ENCODE data around the gene CDH13. TPM values are rescaled to one million over a fixed set of nuclear protein-coding genes. Genes with fewer than 3 reads are reported as not detected.

The CDH13 gene
- total and polyA plus RNA-seq, 2 of the 8 experiments (the other 6 are each of a cell fraction or from before 2014, with no cell fraction given) = 2.3 to 2.4 TPM

DNA sequence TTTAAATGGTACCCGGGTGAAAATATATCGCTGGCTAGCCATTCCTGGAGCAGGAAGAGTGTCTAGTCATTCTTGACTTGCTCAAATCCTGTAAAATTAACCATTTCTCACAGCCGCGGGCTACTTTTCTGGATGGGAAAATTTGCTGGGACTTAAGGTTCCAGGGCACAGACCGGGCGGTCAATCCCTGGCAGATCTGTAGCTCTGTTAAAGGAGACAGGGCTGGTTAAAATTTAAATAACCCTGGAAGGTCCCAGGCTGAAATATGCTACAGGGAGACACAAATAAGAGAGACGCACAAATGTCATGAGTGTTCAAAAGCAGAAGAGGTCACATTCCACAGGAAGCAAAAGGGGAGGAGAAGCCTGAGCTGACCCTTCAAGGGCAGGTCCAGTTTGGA is 951.4 kb downstream of the CDH13 start:
- H3K27me3 ChIP-seq (replicated peaks in 1 of 4; ENCODE audit: control insufficient read depth in 3 of 4, extremely low read depth in 1 of 4, insufficient read depth in 3 of 4, low read length in 3 of 4) = no peaks in the 10 kb centered on the region
- TF ChIP-seq EGR1 (IDR thresholded peaks at IDR 0.05; ENCODE audit: borderline replicate concordance, low read depth, low read length) (no peak), JUN (IDR thresholded peaks at IDR 0.05; ENCODE audit: low read depth, low read length) (no peak), KDM5A (IDR thresholded peaks at IDR 0.05; ENCODE audit: low read length) (no peak), BRCA1 (IDR thresholded peaks at IDR 0.05; ENCODE audit: low read depth, low read length) (no peak), SAP30 (IDR thresholded peaks at IDR 0.05; ENCODE audit: insufficient read depth, insufficient replicate concordance, low read length) (no peak), YY1 (IDR thresholded peaks at IDR 0.05; ENCODE audit: low read depth, low read length) (no peak), RXRA (IDR thresholded peaks at IDR 0.05; ENCODE audit: insufficient read depth, low read depth, low read length) (no peak), ZNF274 (IDR thresholded peaks at IDR 0.05; ENCODE audit: borderline replicate concordance, extremely low read depth, low read length) (no peak), CHD2 (IDR thresholded peaks at IDR 0.05; ENCODE audit: low read length) (no peak), BACH1 (IDR thresholded peaks at IDR 0.05; ENCODE audit: low read length) (no peak), MAFK (IDR thresholded peaks at IDR 0.05; ENCODE audit: low read depth, low read length) (no peak), FOSL1 (IDR thresholded peaks at IDR 0.05; ENCODE audit: insufficient read depth, low read depth, low read length) (no peak)
- TF ChIP-seq, protein P1, sequence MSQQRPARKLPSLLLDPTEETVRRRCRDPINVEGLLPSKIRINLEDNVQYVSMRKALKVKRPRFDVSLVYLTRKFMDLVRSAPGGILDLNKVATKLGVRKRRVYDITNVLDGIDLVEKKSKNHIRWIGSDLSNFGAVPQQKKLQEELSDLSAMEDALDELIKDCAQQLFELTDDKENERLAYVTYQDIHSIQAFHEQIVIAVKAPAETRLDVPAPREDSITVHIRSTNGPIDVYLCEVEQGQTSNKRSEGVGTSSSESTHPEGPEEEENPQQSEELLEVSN (IDR thresholded peaks at IDR 0.05) = no peak
- TF ChIP-seq, protein P2, sequence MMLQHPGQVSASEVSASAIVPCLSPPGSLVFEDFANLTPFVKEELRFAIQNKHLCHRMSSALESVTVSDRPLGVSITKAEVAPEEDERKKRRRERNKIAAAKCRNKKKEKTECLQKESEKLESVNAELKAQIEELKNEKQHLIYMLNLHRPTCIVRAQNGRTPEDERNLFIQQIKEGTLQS (IDR thresholded peaks at IDR 0.05; ENCODE audit: insufficient read depth, low read depth, low read length) = no peak

More for the DNA sequence above, 951.4 kb downstream of the CDH13 start:
- no peak overlapping the region for H3K23ac ChIP-seq (ENCODE audit: insufficient read length)
- WGBS, 2 experiments (ENCODE audit: extremely low coverage in 1 of 2, insufficient coverage in 1 of 2, insufficient read length in 1 of 2, insufficient replicate concordance in 2 of 2, low coverage in 1 of 2, low lambda C conversion rate in 2 of 2, missing lambda C conversion rate in 1 of 2) = 76% methylated on average over 7 of the region's 7 CpGs; no CpG with 5 or more reads in 1 of the 2 experiments
- no peak overlapping the region for H4K5ac ChIP-seq (ENCODE audit: insufficient read length, low read depth, low read length)
- no peak overlapping the region for H4K91ac ChIP-seq (replicated peaks; ENCODE audit: insufficient read length, low read length)
- no peak overlapping the region for H3K4me2 ChIP-seq (ENCODE audit: insufficient read depth in 1 of 2, low read depth in 2 of 2, low read length in 2 of 2)
- DNase-seq (ENCODE audit: low read depth in 1 of 2, low spot score in 2 of 2) (no peak), FAIRE-seq (no peak)
- no peaks in the 10 kb centered on the region for H3K79me2 ChIP-seq (ENCODE audit: control insufficient read depth in 1 of 2, insufficient read depth in 2 of 2, low read length in 2 of 2)
- no peak overlapping the region for H3K9ac ChIP-seq (replicated peaks in 1 of 4; ENCODE audit: extremely low read depth in 1 of 4, low read depth in 3 of 4, low read length in 3 of 4)
- H3K4me1 ChIP-seq (replicated peaks in 1 of 4; ENCODE audit: control insufficient read depth in 3 of 4, insufficient read depth in 4 of 4, low read length in 3 of 4) = peaks cover 0 to 11% (median 4%) of the 10 kb centered on the region in 4 experiments; a peak in 5 of 7 replicates
- no peak overlapping the region for H3K14ac ChIP-seq (ENCODE audit: insufficient read length)
- no peak overlapping the region for H2AFZ ChIP-seq (ENCODE audit: low read length)
- no peak overlapping the region for H3K4ac ChIP-seq (replicated peaks; ENCODE audit: insufficient read length, low read depth, low read length)
- no peak overlapping the region for H2BK12ac ChIP-seq (ENCODE audit: low read depth, low read length)
- H3K4me3 ChIP-seq (ENCODE audit: extremely low read depth in 1 of 4, insufficient read depth in 2 of 4, low read depth in 3 of 4, low read length in 4 of 4) = no peak overlapping the region
- no peak overlapping the region for H4K8ac ChIP-seq (ENCODE audit: extremely low read depth, insufficient read depth, low read length)
- H3K9me3 ChIP-seq (ENCODE audit: insufficient read depth in 2 of 2, low read depth in 1 of 2, low read length in 1 of 2) = no peaks in the 10 kb centered on the region
- H2BK120ac ChIP-seq (replicated peaks; ENCODE audit: low read depth, low read length) = no peak overlapping the region
- ChIA-PET POLR2A (ENCODE audit: partially characterized antibody) (no interaction called here), CTCF (ENCODE audit: partially characterized antibody) (interaction anchor here (1.1 kb wide), 1 partner anchor 27 kb away, joined by 3 read pairs; no protein-coding TSS in a partner anchor)
- no peak overlapping the region for H2BK15ac ChIP-seq (ENCODE audit: low read length)
- H3K18ac ChIP-seq (ENCODE audit: extremely low read depth, low read length) = no peak overlapping the region
- H2AK5ac ChIP-seq (ENCODE audit: low read depth, low read length) = no peak overlapping the region
- no peaks in the 10 kb centered on the region; the same call in 1 of the 2 replicates for H3K79me1 ChIP-seq (ENCODE audit: low read depth, low read length)
- no peak overlapping the region for H2BK5ac ChIP-seq (ENCODE audit: low read depth, low read length)
- H4K20me1 ChIP-seq (replicated peaks in 1 of 2; ENCODE audit: control insufficient read depth in 1 of 2, insufficient read depth in 2 of 2, low read length in 2 of 2) = no peaks in the 10 kb centered on the region
- no peak overlapping the region for H3K27ac ChIP-seq (ENCODE audit: low read depth, low read length)
- H3K36me3 ChIP-seq (ENCODE audit: control insufficient read depth in 2 of 4, insufficient read depth in 4 of 4, low read length in 3 of 4) = no peaks in the 10 kb centered on the region
- no peak overlapping the region for H2BK20ac ChIP-seq (ENCODE audit: low read length)
- H3K56ac ChIP-seq (replicated peaks; ENCODE audit: insufficient read length, low read depth, low read length) = no peak overlapping the region
- H3K23me2 ChIP-seq (ENCODE audit: low read depth, low read length) = no peaks in the 10 kb centered on the region
